Hepatocyte (in vitro differentiated cells): Measurements from ENCODE around the gene KIRREL3.

ENCODE experiments used
- CTCF ChIP-seq: fragments of 200-600 bp; sonication (generic); IDR thresholded peaks from 2 replicates; pipeline ENCODE4 v1.5.1; 2016; ENCODE audit warnings: antibody characterized with exemption, mild to moderate bottlenecking; ENCODE audit not compliant: poor library complexity
- EZH2 ChIP-seq: fragments of 200-600 bp; sonication (generic); IDR thresholded peaks from 2 replicates; pipeline ENCODE4 v1.6.1; 2016; ENCODE audit warnings: antibody characterized with exemption, mild to moderate bottlenecking, borderline replicate concordance

GRCh38 chr11:126393143-126393542 lies 607.4 kb downstream of the KIRREL3 start:
- TF ChIP-seq CTCF (no peak), EZH2 (no peak)
